GM21717 (cell line): ENCODE results near the gene PARVA.

Experiments used
- ATAC-seq: cut with Tn5 transposase; IDR thresholded peaks from one replicate; pipeline ENCODE4 v1.9.1; 2021; ENCODE audit warnings: mild to moderate bottlenecking, moderate library complexity; ENCODE audit not compliant: unreplicated experiment

Gene PARVA

GRCh38 chr11:12544986-12545775, 167.8 kb downstream of the PARVA start:
- ATAC-seq = no peak

- no peak for ATAC-seq
Observed at GRCh38 chr11:12546122-12546521, 168.8 kb downstream of the PARVA start.

- ATAC-seq = no peak
Observed at GRCh38 chr11:12546660-12547059, 169.3 kb downstream of the PARVA start.

- ATAC-seq = no peak
Observed at GRCh38 chr11:12547953-12548650, 170.7 kb downstream of the PARVA start.

GRCh38 chr11:12552692-12553091, 175.3 kb downstream of the PARVA start:
- ATAC-seq = no peak

- ATAC-seq = no peak
Observed at GRCh38 chr11:12554122-12554521, 176.8 kb downstream of the PARVA start.

- no peak for ATAC-seq
Observed at GRCh38 chr11:12556155-12556554, 178.8 kb downstream of the PARVA start.

- ATAC-seq = no peak
Observed at GRCh38 chr11:12556788-12557384, 179.5 kb downstream of the PARVA start.

GRCh38 chr11:12559011-12559410, 181.6 kb downstream of the PARVA start:
- ATAC-seq = no peak

GRCh38 chr11:12560362-12560761, 183.0 kb downstream of the PARVA start:
- ATAC-seq = no peak

- no peak for ATAC-seq
Observed at GRCh38 chr11:12560861-12561260, 183.5 kb downstream of the PARVA start.

GRCh38 chr11:12564012-12564411, 186.6 kb downstream of the PARVA start:
- no peak for ATAC-seq

- no peak for ATAC-seq
Observed at GRCh38 chr11:12565406-12565805, 188.0 kb downstream of the PARVA start.

- no peak for ATAC-seq
Observed at GRCh38 chr11:12567746-12568460, 190.5 kb downstream of the PARVA start.

GRCh38 chr11:12569499-12570425, 192.4 kb downstream of the PARVA start:
- no peak for ATAC-seq

GRCh38 chr11:12573707-12574485, 196.5 kb downstream of the PARVA start:
- ATAC-seq = no peak

GRCh38 chr11:12577725-12578644, 200.6 kb downstream of the PARVA start:
- no peak for ATAC-seq

- no peak for ATAC-seq
Observed at GRCh38 chr11:12581416-12581815, 204.0 kb downstream of the PARVA start.
